GM12878 (cell line): ENCODE data around the gene IL6R. TPM values are rescaled to one million over a fixed set of nuclear protein-coding genes. Genes with fewer than 3 reads are reported as not detected.

Experiments used
- ATAC-seq: fragments of 200-7000 bp; cut with Tn5 transposase; 3 replicates; pipeline ENCODE4 v1.9.1; 2020; ENCODE audit warnings: mild to moderate bottlenecking, moderate library complexity
- BruUV-seq: library from RNA; stranded (reverse); fragments of 400-500 nt; replicated peaks from 2 replicates; lab custom pipeline; 2021; lab: Mats Ljungman, UMichigan
- CTCF ChIA-PET: fragments of 300-600 bp; sonication (Branson Sonifier 250); formaldehyde crosslinking; extraction: SDS; loops from one replicate; lab custom pipeline; 2021; ENCODE audit warnings: inconsistent platforms; lab: Yijun Ruan, JAX
- POLR2A ChIA-PET: fragments of 350-600 bp; formaldehyde crosslinking; extraction: SDS; loops from one replicate; lab custom pipeline; 2021; ENCODE audit warnings: inconsistent platforms; lab: Charles Lee
- RAD21 ChIA-PET: fragments of 300-600 bp; sonication (Branson Sonifier 250); formaldehyde crosslinking; loops from one replicate; lab custom pipeline; 2023; ENCODE audit warnings: antibody characterized with exemption; ENCODE audit not compliant: unreplicated experiment; lab: Charles Lee
- SMC1A ChIA-PET: fragments of 300-600 bp; sonication (Branson Sonifier 250); formaldehyde crosslinking; loops from one replicate; lab custom pipeline; 2023; ENCODE audit not compliant: unreplicated experiment, uncharacterized antibody; lab: Charles Lee
- DNase-seq: peaks from one replicate; pipeline ENCODE4 v3.0.0-alpha.2; 2011; ENCODE audit warnings: low read depth, low spot score
- FAIRE-seq: peaks from 3 replicates; lab custom pipeline; 2011; peaks lifted over from hg19 to GRCh38; lab: Jason Lieb, UNC
- H2AFZ ChIP-seq: 2 replicates; pipeline ENCODE4 v1.6.0; 2011; ENCODE audit warnings: low read depth, low read length, control low read depth; ENCODE audit not compliant: control insufficient read depth
- H3K27ac ChIP-seq: 2 replicates; pipeline ENCODE4 v1.5.1; 2011; ENCODE audit warnings: control low read depth; ENCODE audit not compliant: control insufficient read depth, insufficient read depth
- H3K27me3 ChIP-seq, 2 experiments: replicated peaks in 1 of 2; 2 replicates each; pipeline versions ENCODE4 v1.6.0 to v1.6.1; 2011; ENCODE audit warnings: low read length in 1 of 2; ENCODE audit not compliant: control insufficient read depth in 2 of 2, insufficient read depth in 2 of 2
- H3K36me3 ChIP-seq, 2 experiments: 2 replicates each; pipeline ENCODE4 v1.5.1; 2011; ENCODE audit warnings: low read length in 1 of 2; ENCODE audit not compliant: control insufficient read depth in 2 of 2, insufficient read depth in 2 of 2
- H3K4me1 ChIP-seq: 2 replicates; pipeline ENCODE4 v1.6.1; 2011; ENCODE audit warnings: mild to moderate bottlenecking, low read length, moderate library complexity, mixed read lengths; ENCODE audit not compliant: control insufficient read depth, insufficient read depth
- H3K4me2 ChIP-seq: 2 replicates; pipeline ENCODE4 v1.6.0; 2011; ENCODE audit warnings: control low read depth; ENCODE audit not compliant: control insufficient read depth, insufficient read depth
- H3K4me3 ChIP-seq: fragments of 200-600 bp; sonication (generic); 2 replicates; pipeline ENCODE4 v1.5.1; 2016
- H3K79me2 ChIP-seq: 2 replicates; pipeline ENCODE4 v1.6.0; 2011; ENCODE audit warnings: low read length; ENCODE audit not compliant: control insufficient read depth, insufficient read depth
- H3K9ac ChIP-seq: 2 replicates; pipeline ENCODE4 v1.8.0; 2011; ENCODE audit warnings: low read length, control low read depth, mixed read lengths; ENCODE audit not compliant: control insufficient read depth, insufficient read depth
- H3K9me3 ChIP-seq: replicated peaks from 3 replicates; pipeline ENCODE4 v1.5.1; 2011; ENCODE audit warnings: mild to moderate bottlenecking, low read length; ENCODE audit not compliant: control insufficient read depth, insufficient read depth
- H4K20me1 ChIP-seq: 2 replicates; pipeline ENCODE4 v1.6.0; 2011; ENCODE audit not compliant: control insufficient read depth, insufficient read depth
- BCL3 ChIP-seq: IDR thresholded peaks from 2 replicates; pipeline ENCODE4 v1.6.1; 2011; ENCODE audit warnings: borderline replicate concordance, low read depth, mild to moderate bottlenecking, moderate library complexity, low read length; ENCODE audit not compliant: insufficient read depth, poor library complexity, severe bottlenecking
- EZH2 ChIP-seq: IDR thresholded peaks from 2 replicates; pipeline ENCODE4 v1.6.1; 2012; ENCODE audit warnings: low read depth, mild to moderate bottlenecking, control low read depth, inconsistent platforms, low read length, borderline replicate concordance; ENCODE audit not compliant: control insufficient read depth
- KAT2A ChIP-seq: conservative IDR thresholded peaks from 2 replicates; pipeline ENCODE4 v1.6.1; 2011; ENCODE audit warnings: low read depth, low read length; ENCODE audit not compliant: control insufficient read depth
- MTA3 ChIP-seq: IDR thresholded peaks from 2 replicates; pipeline ENCODE4 v1.6.1; 2012; ENCODE audit warnings: low read length, inconsistent platforms, borderline replicate concordance
- NR2C2 ChIP-seq: IDR thresholded peaks from 2 replicates; pipeline ENCODE4 v1.6.1; 2011; ENCODE audit warnings: borderline replicate concordance, low read depth; ENCODE audit not compliant: control insufficient read depth, insufficient read length
- REST ChIP-seq: IDR thresholded peaks from 2 replicates; pipeline ENCODE4 v1.6.1; 2012; ENCODE audit warnings: mild to moderate bottlenecking, low read depth, low read length
- RUNX3 ChIP-seq: IDR thresholded peaks from 2 replicates; pipeline ENCODE4 v1.6.1; 2012; ENCODE audit warnings: low read length, inconsistent platforms
- SIN3A ChIP-seq: IDR thresholded peaks from 2 replicates; pipeline ENCODE4 v1.6.1; 2012; ENCODE audit warnings: low read depth, low read length, improper control_type of control experiment
- SREBF1 ChIP-seq: IDR thresholded peaks from 2 replicates; pipeline ENCODE4 v1.6.1; 2012; ENCODE audit warnings: mild to moderate bottlenecking, low read length
- USF2 ChIP-seq: IDR thresholded peaks from 2 replicates; pipeline ENCODE4 v1.6.1; 2011; ENCODE audit warnings: low read depth, low read length, improper control_type of control experiment, borderline replicate concordance
- ZBTB4 ChIP-seq: fragments of 450-650 bp; formaldehyde crosslinking; IDR thresholded peaks from 2 replicates; pipeline ENCODE4 v1.4.0; 2022; ENCODE audit warnings: mild to moderate bottlenecking, moderate library complexity
- WGBS: methylation state at CpG from one replicate; pipeline ENCODE4 v1.1.6; 2016; ENCODE audit warnings: low lambda C conversion rate; ENCODE audit not compliant: insufficient replicate concordance, insufficient coverage; ENCODE audit errors: missing lambda C conversion rate; 5-methylcytosine and 5-hydroxymethylcytosine counted together
- in situ Hi-C: fragments of 300-500 bp; cut with MboI; formaldehyde crosslinking; loops from 9 replicates; pipeline ENCODE4 v1.14.3; 2018; ENCODE audit warnings: mixed read lengths
- intact Hi-C: fragments of 100-400 bp; cut with micrococcal nuclease; formaldehyde crosslinking; loops from one replicate; pipeline ENCODE4 v1.14.2; 2022; ENCODE audit not compliant: unreplicated experiment
- polyA plus RNA-seq, 11 experiments: library from polyadenylated mRNA; depleted of rRNA in 4 of 11; unstranded in 6 of 11; stranded (reverse) in 5 of 11; fragments of >200 nt; fragmentation: Nextera tagmentation in 4 of 11; fragmentation: Illumina TruSeq in 1 of 11; extraction: Ambion mirVana in 4 of 11; extraction: Trizol in 1 of 11; gene quantifications; 1 replicate in 1 of 11; 2 replicates in 10 of 11; pipeline versions ENCODE4 v1.2.1 to v1.2.3, GENCODE V29; 2011 to 2016; ENCODE audit warnings: inconsistent platforms in 2 of 11, missing spikeins in 2 of 11, low read depth in 1 of 11
- total RNA-seq, 4 experiments: library from RNA; depleted of rRNA in 3 of 4; stranded (reverse); fragments of >200 nt in 3 of 4; fragmentation: Illumina TruSeq in 1 of 4; extraction: Trizol in 1 of 4; gene quantifications; 2 replicates each; pipeline versions ENCODE4 v1.2.1 to v1.2.3, GENCODE V29; 2013 to 2021

IL6R gene
- total and polyA plus RNA-seq, 10 of the 15 experiments (the other 5 are each of a cell fraction or from before 2014, with no cell fraction given), result 1.9 to 43.4 (median 17.5) TPM

GRCh38 chr1:154496383-154496782 lies 91.2 kb downstream of the IL6R start:
- no TSS peak for BruUV-seq
- Histone ChIP-seq H3K4me3 (no peak overlapping the region), H2AFZ (no peak overlapping the region), H3K4me2 (no peak overlapping the region; the same call in 1 of the 2 replicates), H3K36me3 (no peaks in the 10 kb centered on the region), H3K4me1 (peaks cover 42% of the 10 kb centered on the region), H4K20me1 (no peaks in the 10 kb centered on the region), H3K9ac (no peak overlapping the region), H3K79me2 (no peaks in the 10 kb centered on the region), H3K9me3 (no peaks in the 10 kb centered on the region; the same call in 2 of the 3 replicates), H3K27ac (no peak overlapping the region), H3K27me3 (peaks cover 6 to 10% of the 10 kb centered on the region in 2 experiments)
- in situ Hi-C loops, result no loop called here
- CTCF ChIA-PET, result interaction anchor here (1.3 to 10.0 kb wide), 6 partner anchors 8 to 162 kb away, joined by 3 to 80 read pairs (median 4); no protein-coding TSS in a partner anchor
- intact Hi-C loops, result no loop called here
- DNase-seq (no peak), FAIRE-seq (peak; percentile 52), ATAC-seq (no peak)
- 60% methylated on average over 5 of the region's 5 CpGs for WGBS
- POLR2A ChIA-PET, result interaction anchor here (1.0 kb wide), 1 partner anchor 15 kb away, joined by 3 read pairs; no protein-coding TSS in a partner anchor
- SMC1A ChIA-PET, result interaction anchor here (0.5 to 9.3 kb wide), 6 partner anchors 14 to 120 kb away, joined by 3 to 97 read pairs (median 4); no protein-coding TSS in a partner anchor
- RAD21 ChIA-PET, result interaction anchor here (0.9 to 3.4 kb wide), 4 partner anchors 9 to 190 kb away, joined by 3 to 19 read pairs (median 4); no protein-coding TSS in a partner anchor
- no peak for TF ChIP-seq SIN3A
- no peak for TF ChIP-seq RUNX3
- TF ChIP-seq EZH2, result no peak
- TF ChIP-seq MTA3, result no peak
- TF ChIP-seq NR2C2, result no peak
- no peak for TF ChIP-seq USF2
- TF ChIP-seq BCL3, result no peak
- no peak for TF ChIP-seq REST
- no peak for TF ChIP-seq SREBF1
- TF ChIP-seq KAT2A, result no peak
- TF ChIP-seq ZBTB4 (CRISPR knock-in tag), result no peak
